ENCODE results near the gene CACNA1G.

CACNA1G gene

DNA sequence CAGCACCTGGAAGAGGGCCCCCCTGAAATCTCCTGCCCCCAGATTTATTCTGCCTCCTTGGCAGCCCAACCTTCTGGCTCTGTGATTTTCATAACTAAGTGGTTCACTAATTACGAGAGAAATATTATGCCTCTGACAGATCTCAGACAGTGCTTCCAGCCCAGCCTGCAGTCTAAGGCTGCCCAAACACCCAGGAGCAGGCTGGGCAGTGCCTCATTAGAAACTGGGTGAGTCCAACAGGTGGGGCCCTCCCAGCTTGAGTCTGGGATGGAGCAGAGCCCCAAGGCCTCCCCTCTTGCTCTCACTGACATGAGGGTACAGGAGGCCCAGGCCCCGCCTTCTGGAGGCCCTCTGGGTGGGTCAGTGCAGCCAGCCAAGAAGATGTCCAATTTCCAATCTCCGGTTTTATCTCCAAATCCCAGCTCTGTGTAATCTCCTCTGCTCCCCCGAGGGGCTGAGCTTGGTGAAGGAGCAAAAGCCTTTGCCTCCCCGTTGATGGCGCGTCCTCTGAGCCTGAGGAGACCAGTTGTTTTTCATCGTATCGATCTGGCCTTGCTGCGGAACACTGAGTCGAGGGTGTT lies 54.0 kb downstream of the CACNA1G start:
- DNase-seq (ENCODE audit: low spot score), result no peak
- TF ChIP-seq, protein P1, sequence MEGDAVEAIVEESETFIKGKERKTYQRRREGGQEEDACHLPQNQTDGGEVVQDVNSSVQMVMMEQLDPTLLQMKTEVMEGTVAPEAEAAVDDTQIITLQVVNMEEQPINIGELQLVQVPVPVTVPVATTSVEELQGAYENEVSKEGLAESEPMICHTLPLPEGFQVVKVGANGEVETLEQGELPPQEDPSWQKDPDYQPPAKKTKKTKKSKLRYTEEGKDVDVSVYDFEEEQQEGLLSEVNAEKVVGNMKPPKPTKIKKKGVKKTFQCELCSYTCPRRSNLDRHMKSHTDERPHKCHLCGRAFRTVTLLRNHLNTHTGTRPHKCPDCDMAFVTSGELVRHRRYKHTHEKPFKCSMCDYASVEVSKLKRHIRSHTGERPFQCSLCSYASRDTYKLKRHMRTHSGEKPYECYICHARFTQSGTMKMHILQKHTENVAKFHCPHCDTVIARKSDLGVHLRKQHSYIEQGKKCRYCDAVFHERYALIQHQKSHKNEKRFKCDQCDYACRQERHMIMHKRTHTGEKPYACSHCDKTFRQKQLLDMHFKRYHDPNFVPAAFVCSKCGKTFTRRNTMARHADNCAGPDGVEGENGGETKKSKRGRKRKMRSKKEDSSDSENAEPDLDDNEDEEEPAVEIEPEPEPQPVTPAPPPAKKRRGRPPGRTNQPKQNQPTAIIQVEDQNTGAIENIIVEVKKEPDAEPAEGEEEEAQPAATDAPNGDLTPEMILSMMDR (IDR thresholded peaks at IDR 0.05; ENCODE audit: extremely low read depth, missing control alignments), result no peak

DNA sequence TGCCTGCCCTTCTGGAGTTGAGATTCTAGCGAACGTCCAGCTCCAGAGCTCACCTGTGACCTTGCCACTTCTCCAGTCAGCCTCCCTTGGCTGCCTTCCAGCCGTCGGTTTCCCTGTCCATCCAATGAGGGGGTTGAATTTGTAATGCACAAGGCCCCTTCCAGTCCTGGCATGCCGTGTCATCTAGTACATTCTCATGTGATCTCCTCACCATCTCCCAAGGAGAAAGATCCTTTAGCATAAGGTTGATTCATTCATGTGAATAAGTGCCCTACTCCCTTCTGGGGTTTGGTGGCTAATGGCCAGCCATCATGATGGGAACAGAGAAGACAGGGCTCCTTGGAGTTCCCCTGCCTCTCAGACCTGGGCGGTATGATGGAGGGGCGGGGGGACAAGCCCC lies 55.3 kb downstream of the CACNA1G start:
- no peak for DNase-seq (ENCODE audit: low spot score)
- TF ChIP-seq, protein P1 (IDR thresholded peaks at IDR 0.05; ENCODE audit: extremely low read depth, missing control alignments), result no peak

DNA sequence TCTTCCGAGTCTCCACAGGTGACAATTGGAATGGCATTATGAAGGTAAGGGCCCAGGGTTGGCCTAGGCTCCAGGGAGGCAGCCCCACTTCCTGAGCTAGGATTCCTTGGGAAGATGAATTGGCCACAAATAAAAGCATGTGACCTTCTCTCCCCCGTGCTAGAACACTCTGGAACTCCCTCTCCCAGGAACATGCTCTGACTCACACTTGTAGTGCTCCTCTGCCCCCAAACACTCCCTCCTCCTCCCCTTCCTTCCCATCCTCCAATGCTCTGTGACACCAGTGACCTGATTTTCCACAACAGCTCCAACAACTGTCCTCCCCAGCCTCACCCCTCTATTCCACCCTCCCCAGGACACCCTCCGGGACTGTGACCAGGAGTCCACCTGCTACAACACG lies 57.8 kb downstream of the CACNA1G start:
- TF ChIP-seq, protein P1 (IDR thresholded peaks at IDR 0.05; ENCODE audit: extremely low read depth, missing control alignments), result no peak
- DNase-seq (ENCODE audit: low spot score), result no peak

DNA sequence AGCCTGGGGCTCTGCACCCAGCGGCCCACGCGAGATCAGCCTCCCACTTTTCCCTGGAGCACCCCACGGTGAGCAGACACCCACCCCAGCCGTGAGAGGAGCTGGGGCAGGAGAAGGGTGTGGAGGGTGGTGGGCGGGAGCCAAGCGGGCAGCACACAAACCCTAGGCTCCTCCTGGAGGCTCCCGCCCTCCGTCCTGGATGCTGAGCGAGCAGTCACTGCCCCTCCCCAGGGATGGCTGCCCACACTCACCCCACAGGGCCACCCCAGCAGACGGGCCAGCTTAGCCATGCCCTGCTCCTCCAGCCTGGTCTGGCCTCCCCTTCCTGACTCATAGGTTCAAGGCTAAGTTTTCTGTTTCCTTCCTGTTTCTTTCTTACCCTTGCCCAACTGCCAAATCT lies 58.4 kb downstream of the CACNA1G start:
- TF ChIP-seq, protein P1 (IDR thresholded peaks at IDR 0.05; ENCODE audit: extremely low read depth, missing control alignments), result no peak

DNA sequence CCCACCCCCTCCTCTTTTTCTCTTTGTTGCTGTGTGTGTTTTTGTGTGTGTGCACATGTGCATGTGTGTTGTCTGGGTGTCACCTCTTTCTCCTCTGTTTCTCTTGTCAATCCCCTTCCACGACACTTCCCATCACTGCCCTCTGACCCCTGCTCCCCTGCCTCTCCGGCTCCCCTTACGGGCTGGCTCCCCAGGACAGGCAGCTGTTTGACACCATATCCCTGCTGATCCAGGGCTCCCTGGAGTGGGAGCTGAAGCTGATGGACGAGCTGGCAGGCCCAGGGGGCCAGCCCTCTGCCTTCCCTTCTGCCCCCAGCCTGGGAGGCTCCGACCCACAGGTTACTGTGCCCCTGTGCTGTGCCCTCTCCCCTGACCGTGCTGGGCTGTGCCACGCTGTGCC lies 59.0 kb downstream of the CACNA1G start:
- DNase-seq (ENCODE audit: low spot score), result no peak
- TF ChIP-seq, protein P1 (IDR thresholded peaks at IDR 0.05; ENCODE audit: extremely low read depth, missing control alignments), result no peak

More for the DNA sequence above, 58.4 kb downstream of the CACNA1G start:
- no peak for DNase-seq (ENCODE audit: low spot score)

DNA sequence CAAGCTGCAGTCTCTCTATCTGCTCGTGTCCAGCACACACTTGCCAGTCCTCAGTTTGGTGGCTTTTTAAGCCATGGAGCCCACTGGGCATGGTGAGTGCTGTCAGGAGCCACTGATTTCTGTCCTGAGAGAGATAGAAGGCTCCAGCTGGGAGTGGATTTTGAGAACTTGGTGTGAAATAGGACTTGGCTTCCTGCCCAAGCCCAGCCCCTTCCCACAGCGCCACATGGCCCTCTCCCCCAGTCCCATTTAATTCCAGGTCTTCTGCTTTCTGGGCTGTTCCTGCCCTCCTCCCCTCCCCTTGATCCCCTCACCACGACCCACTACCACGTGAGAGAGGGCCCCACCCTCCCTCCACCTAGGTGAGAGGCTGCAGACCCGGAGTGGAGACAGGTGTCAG lies 59.7 kb downstream of the CACNA1G start:
- TF ChIP-seq, protein P1 (IDR thresholded peaks at IDR 0.05; ENCODE audit: extremely low read depth, missing control alignments), result no peak
- DNase-seq (ENCODE audit: low spot score), result no peak

DNA sequence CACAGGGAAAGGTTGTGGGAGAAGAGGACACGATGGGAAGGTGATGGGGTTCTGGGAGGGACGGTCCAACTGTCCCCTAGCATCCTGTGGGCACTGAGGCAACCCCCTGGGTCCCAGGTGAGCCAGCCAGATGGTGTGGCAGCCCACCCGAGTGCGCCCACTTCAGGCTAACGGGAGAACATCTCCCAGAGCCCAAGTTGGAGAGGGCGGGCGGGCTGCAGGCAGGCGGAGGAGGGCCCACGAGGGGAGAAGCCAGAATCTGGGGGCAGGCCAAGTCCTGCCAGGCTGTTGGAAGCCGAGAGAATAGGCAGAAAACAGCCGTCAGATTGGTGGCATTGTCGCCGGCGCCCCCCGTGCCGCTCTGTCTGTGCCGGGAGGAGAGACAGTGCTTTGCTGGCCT lies 60.3 kb downstream of the CACNA1G start:
- TF ChIP-seq, protein P1 (IDR thresholded peaks at IDR 0.05; ENCODE audit: extremely low read depth, missing control alignments), result no peak
- DNase-seq (ENCODE audit: low spot score), result no peak
